GM18951 (cell line): ENCODE results near the gene RFX2.

Experiments
- POLR2A ChIP-seq: IDR thresholded peaks from 4 replicates; pipeline ENCODE4 v1.6.1; 2011; ENCODE audit warnings: mild to moderate bottlenecking; ENCODE audit not compliant: insufficient read length, insufficient read depth; ENCODE audit errors: extremely low read depth
- in situ Hi-C: fragments of 300-500 bp; cut with MboI; formaldehyde crosslinking; loops from one replicate; pipeline ENCODE4 v1.12.0; 2022; ENCODE audit warnings: low sequenced_read_pairs, mixed read lengths, inconsistent platforms; ENCODE audit not compliant: unreplicated experiment

RFX2 gene

DNA sequence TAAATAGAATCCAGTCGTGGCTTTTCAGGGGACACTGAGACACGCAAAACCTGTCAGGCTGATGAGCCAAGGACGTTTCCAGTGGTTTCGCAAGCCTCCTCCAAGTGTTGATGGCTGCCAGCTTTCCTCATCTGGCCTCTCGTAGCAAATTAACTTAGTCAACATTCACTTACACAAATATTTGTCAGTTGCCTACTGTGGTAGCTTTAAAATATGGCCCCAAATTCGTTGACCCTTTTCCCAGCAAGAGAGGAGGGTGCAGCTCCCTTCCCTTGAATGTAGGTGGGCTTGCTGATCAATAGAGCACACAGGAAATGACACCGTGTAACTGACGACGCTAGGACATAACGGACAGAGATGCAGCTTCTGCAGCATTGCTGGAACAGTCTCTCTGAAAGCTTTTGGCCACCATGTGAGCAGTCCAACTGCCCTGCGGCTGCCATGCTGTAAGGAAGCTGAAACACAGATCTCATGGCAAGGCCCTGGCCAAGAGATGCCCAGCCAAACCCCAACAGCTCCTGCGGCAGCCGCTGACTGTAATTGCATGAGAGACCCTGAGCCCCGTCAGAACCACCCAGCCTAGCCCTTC is 126.8 kb downstream of the RFX2 start:
- TF ChIP-seq POLR2A, result no peak
- in situ Hi-C loops, result no loop called here

DNA sequence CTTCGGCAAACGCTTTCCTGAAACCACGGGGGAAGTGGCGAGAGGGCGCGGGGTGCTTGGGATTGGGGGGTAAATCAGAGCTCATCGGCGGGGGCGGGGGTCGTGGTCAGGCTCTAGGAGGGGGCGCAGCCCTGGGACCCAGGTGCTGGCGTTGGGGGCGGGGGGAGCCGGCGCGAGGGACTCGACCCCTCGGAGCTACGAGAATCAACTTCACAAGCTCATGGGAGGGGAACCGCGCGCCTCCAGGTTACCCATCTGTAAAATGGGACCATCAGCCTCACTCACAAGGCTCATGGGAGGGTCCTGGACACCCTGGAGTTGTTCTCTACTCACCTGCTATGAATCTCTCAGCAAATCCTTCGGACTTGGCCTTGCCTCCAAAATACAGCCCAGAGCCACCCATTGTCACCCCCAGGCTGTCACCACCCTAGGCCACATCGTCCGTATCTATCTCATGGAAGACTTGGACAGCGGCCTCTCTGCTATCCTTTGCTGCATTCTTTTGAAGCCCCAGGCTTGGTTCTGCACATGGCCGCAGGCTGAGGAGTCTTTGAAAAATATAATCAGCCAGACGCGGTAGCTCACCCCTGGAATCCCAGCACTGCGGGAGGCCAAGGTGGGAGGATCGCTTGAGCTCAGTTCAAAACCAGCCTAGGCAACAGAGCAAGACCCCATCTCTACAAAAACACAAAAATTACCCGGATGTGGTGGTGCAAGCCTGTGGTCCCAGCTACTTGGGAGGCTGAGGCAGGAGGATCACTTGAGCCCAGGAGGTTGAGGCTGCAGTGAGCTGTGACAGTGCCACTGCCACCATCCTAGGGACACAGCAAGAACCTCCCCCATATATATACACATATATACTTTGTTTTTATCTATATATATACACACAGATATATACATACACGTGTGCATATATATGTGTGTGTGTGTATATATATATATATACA is 131.4 kb downstream of the RFX2 start:
- no peak for TF ChIP-seq POLR2A
- in situ Hi-C loops, result no loop called here

DNA sequence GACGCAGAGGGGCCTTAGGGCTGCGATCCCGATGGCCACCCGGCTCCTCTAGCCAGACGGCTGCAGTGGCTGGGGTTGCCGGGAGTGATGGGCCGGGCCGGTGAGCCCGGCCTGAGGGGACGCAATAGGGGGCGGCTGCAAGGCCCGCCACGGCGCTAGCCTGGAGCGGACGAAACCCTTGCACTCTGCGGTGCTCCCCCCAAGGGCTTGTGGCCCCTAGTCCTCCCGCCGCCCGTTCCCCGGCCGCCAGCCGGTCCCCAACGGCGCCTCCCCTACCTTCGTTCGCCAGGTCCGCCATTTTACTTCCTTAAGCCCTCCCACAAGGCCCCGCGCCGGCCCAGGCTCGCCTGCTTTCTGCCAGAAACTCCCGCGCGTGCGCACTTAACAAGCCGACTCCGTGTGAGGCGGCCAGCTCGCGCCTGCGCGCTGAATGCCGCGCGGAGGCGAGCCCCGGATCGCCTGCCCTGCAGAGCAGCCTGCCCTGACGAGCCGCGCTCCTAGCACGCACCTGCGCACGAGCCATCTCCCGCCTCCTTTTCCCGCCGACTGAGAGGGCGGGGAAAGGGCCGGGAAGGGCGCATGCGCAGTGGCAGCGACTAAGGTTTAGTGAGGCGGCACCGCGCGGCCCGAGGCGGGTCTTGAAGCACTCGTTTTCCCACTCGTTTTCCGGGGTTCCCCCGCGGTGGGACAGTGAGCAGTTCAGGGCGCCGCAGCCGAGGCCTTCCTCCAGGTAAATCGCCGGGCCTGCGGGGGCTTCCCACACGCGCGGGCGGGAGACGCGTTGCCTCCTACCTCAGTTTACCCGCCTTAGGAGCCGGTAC is 132.3 kb downstream of the RFX2 start, which contains the start of gene RANBP3:
RANBP3 (minus strand) TSS at position 356 of the 821 bp plus-strand sequence; CDS start at position 298, 58 bp downstream.
- in situ Hi-C loops, result no loop called here
- peak; percentile 85 for TF ChIP-seq POLR2A

DNA sequence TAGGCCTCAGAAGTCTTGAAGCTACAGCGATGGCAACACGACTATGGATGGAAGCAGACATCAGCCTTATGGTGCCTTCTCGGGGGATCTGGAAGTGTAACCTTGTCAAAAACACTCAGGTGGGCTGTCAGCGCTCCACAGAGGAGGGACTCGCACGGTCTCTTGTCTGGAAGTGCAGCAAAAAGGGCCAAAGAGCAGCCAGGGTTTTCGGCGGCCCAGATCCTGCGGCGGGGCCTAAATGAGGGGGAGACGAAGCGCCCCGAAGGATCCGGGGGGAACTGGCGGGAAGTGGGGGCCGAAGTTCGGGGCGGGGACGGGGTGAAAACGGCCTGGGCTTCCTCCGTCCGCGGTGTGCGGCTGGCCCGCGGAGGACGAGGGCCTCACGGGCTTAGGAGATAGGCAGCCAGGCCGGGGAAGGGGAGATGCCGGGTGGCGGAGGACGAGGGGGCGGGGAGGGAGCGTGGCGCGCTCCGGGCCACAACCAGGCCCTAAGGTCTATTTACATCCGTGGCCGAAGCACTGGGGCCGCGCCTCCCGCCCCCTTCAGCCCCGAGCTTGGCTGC is 133.0 kb downstream of the RFX2 start:
- TF ChIP-seq POLR2A, result no peak
- in situ Hi-C loops, result no loop called here

DNA sequence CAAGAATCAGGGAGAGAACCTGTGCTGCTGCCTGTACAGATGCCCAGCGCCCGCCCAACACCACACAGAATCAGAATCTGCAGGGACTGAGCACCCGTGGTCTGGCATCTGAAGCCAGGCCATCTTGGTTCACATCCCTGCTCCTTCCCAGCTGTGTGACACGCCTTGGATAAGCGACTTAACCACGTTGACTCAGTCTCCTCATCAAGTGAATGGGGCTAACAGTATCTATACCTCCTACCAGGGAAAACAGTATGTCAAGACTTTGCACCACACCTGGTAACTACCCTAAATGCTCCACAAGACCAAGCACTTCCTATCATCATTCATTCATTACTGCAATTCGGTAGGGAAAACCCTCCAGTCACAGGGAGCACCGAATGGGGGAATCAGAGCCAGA is 133.5 kb downstream of the RFX2 start:
- TF ChIP-seq POLR2A, result no peak
- in situ Hi-C loops, result no loop called here

DNA sequence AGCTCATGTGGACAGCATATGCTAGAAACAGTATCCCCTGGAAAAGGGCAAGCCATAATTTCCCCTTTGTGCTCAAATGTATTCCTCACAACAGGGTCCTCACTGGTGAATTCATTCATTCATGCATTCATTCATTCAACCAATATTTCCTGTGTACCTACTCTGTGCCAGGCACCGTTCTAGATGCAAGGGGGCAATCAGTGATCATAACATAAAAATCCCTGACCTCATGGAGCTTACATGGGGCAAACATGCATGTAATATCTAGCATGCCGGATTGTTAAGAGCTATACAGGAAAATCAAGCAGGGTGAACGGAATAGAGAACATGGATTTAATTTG is 134.9 kb downstream of the RFX2 start:
- in situ Hi-C loops, result no loop called here
- no peak for TF ChIP-seq POLR2A

DNA sequence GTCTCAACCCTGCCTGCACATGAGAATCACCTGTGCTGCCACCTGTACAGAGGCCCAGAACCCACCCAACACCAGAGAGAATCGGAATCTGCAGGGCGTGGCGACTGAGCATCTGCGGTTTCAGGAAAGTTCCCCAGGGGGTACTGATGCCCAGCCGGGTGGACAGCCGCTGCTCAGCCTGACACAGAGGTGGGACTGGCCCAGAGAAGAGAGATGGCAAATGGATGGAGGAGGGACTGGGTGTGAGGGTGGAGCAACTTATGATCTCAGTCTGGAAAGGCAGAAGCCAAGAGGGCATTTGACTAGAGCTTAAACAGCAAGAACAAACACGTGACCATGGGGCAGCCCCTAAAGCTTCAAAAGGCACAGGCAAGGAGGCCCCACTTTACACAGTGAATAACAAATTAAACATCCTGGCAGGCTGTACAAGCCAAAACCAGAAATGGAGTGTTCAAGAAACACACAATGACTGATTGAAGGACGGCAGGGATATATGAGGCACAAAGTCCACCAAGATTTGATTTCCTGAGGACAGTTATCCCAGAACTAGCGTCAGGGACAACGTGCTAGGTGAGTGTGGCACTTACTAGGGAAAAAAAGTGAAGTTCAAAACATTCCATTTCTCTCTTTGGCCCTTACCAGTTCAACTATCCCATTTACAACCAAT is 135.4 kb downstream of the RFX2 start:
- TF ChIP-seq POLR2A, result no peak
- in situ Hi-C loops, result no loop called here

DNA sequence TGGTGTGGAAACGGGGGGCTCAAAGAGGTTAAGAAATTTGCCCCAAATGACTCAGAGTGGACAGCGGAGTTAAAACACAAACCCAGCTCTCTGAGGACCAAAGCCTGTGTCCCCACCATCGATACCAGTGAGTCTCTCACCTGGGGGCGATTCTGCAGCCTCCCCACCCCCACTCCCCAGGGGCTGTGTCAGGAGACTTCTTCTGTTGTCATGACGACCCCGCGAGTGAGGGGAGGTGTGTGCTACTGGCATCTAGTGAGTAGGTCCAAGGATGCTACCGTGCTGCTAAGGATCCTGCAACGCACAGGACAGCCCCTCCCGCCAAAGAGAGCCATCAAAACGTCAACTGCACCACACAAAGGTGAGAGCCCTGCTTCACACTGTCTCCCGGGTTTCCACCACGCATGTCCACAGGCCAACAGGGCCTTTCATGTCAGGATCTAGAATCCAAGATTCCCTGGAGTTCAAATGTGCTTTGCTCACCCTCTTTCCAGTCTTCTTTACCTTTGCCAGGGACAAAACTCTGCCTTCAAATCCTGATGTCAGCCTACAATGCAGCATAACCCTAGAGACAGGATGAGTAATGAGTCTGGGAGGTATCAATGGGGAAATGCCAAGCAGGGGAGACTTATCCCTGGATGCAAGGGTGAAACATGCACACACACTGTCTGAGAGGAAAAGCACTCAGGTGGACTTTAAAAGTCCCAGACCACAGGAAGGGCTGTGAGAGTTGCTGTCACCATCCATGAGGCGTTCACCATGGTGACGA is 136.2 kb downstream of the RFX2 start:
- in situ Hi-C loops, result no loop called here
- TF ChIP-seq POLR2A, result no peak

DNA sequence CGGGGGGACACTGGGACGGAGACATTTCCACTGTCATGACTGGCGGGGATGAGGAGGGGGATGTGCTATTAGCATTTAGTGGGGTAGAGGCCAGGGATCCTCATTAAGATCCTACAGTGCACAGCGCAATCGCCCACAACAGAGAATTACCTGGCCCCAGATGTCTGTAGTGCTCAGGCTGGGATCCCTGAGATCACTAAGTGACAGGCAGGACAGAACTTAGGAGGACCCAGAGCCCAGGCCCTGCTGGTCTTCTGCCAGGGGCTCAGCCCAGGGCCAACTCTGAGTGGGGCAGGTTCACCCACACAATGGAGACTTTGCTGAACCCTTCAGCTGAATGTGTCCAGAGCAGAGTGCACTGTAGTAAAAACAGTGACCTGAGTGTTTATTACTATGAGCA is 136.9 kb downstream of the RFX2 start:
- no peak for TF ChIP-seq POLR2A
- in situ Hi-C loops, result no loop called here

DNA sequence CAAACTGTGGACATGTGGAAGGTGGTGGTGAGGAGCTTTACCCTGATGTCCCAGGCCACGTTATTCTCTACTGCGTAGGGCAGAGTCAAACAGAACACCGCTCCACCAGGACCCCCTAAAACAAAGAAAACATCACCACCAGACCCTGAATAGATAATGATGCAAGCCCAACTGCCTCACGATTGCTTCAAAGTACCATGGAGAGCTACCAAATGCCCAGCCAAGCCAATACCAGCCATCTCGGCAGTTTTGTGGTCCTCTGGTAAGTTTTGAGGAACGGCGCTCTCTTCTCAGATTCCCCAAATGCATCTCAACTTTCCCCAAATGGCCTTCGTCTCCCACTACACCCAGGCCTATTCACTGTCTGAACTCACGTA is 138.0 kb downstream of the RFX2 start:
- in situ Hi-C loops, result no loop called here
- no peak for TF ChIP-seq POLR2A

DNA sequence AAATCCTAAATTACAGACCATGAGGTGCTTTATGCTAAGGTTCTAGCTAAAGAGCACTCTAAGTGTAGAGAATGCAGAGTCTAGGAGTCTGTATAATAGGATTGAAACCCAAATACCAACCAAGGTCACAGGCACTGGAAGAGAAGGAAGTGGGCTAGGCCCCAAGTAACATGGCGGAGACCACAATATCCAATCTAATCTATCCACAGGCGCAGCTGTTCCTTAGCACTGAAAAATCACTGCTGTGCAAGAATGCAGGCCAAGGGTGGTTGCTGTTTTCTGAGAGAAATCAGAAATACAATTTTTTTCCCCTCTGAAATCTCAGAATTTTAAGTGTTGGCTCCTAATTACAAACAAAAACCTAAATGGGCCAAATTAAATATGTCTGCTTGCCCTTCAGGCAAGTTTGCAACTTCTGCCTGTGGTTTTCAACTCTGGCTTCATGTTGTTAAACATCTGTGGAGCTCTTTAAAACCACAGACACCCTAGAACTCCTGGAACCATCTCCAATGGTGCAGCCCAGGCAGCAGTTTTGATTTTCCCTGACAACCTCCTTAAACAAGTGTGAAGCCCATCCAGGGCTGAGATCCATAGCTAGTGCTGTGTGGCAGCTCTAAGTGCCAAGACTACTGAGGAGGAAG is 138.5 kb downstream of the RFX2 start:
- no peak for TF ChIP-seq POLR2A
- in situ Hi-C loops, result no loop called here

DNA sequence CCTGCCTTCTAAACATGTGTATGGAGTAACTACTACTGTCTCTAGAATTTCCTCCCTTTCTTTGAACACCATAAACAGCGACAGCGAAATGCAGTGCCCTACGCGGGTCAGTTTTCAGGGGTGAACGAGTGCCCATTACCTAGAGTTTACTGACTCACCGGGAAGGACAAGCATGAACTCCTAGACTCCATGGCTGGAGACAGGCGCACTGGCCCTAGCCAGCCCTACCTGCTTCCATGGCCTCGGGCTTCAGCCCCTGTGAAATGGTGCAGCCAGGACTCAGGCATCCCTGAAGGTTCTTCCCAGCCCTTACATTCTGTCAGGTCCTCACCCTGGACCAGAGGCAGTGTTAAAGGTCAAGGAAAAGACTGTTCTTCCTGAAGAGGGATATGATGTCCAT is 140.8 kb downstream of the RFX2 start:
- no peak for TF ChIP-seq POLR2A
- in situ Hi-C loops, result no loop called here
